ENCODE results near the gene ADM2. TPM values are rescaled to one million over a fixed set of nuclear protein-coding genes. Genes with fewer than 3 reads are reported as not detected.

ADM2 gene
- total and polyA plus RNA-seq, 2 experiments from 2014 or later: 0.10 to 0.39 TPM

DNA sequence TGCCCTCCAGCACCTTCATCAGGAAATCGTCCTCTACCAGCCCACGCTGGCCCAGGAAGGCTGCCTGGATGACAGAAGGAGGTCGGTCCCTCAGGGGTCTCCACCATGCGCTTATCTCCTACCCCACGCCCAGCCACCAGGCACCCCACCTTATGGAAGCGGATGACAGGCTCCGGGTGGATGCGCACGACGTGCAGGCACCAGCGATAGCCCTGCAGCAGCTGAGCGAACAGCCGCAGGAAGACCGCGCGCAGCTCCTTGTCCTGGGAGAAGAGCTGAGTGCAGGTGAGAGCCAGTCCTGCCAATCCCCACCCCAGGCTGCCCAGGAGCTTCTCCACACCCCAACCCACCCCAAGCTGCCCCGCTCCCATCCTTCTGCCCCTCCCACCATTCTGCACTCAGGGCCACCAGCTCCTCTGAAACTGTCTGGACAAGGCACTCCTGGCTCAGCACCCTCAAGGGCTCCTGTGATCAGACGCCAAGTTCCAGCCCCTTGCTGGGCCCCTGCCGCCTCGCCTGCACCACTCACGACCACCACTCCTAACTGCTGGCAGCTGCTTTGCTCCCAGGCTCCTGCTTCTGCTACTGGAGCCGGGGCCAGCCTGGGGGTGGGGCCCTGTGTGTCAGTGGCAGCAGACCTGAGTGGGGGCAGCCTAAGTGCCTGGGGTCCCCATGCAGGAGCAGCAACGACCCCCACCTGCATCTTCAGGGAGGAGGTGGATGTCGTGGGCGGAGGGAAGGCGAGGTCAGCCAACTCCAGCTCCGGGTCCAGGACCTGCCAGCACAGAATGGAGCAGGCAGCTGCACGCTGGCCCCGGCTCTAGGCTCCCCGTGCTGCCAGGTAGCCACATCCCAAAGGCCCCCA lies 16.0 kb upstream of the ADM2 start:
- H3K27me3 ChIP-seq: no peaks in the 10 kb centered on the region
- H3K4me3 ChIP-seq: no peak overlapping the region
- H3K36me3 ChIP-seq: peaks cover 60% of the 10 kb centered on the region
- H3K27ac ChIP-seq: no peak overlapping the region
- no peak for DNase-seq (ENCODE audit: low read depth in 1 of 2, low spot score in 1 of 2)
- TF ChIP-seq, protein P1, sequence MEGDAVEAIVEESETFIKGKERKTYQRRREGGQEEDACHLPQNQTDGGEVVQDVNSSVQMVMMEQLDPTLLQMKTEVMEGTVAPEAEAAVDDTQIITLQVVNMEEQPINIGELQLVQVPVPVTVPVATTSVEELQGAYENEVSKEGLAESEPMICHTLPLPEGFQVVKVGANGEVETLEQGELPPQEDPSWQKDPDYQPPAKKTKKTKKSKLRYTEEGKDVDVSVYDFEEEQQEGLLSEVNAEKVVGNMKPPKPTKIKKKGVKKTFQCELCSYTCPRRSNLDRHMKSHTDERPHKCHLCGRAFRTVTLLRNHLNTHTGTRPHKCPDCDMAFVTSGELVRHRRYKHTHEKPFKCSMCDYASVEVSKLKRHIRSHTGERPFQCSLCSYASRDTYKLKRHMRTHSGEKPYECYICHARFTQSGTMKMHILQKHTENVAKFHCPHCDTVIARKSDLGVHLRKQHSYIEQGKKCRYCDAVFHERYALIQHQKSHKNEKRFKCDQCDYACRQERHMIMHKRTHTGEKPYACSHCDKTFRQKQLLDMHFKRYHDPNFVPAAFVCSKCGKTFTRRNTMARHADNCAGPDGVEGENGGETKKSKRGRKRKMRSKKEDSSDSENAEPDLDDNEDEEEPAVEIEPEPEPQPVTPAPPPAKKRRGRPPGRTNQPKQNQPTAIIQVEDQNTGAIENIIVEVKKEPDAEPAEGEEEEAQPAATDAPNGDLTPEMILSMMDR (IDR thresholded peaks at IDR 0.05; ENCODE audit: low read depth, low read length): no peak
- H3K9me3 ChIP-seq (ENCODE audit: low read depth): no peaks in the 10 kb centered on the region
- H3K4me1 ChIP-seq (ENCODE audit: low read depth): no peaks in the 10 kb centered on the region

DNA sequence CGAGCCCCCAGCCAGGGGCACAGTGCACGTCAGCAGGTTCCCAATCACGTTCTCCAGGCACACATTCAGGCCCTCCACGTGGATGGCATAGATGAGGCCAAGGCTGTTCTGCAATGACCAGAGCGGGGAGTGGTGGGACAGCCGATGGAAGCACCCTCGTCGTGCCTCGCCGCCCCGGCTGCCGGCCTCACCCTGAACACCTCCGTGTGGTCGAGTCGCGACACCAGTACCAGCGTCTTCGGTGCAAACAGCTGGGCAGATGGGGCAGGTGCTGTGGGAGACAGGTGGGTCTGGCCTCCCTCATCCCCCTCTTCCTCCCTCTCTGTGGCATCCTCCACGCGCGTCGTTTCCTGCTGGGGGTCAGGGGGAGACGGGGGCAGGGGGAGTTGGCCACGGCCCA lies 14.0 kb upstream of the ADM2 start:
- Histone ChIP-seq H3K9me3 (ENCODE audit: low read depth) (no peaks in the 10 kb centered on the region), H3K4me3 (no peak overlapping the region), H3K36me3 (peaks cover 43% of the 10 kb centered on the region), H3K27me3 (no peaks in the 10 kb centered on the region), H3K27ac (no peak overlapping the region), H3K4me1 (ENCODE audit: low read depth) (no peaks in the 10 kb centered on the region)
- no peak for DNase-seq (ENCODE audit: low read depth in 1 of 2, low spot score in 1 of 2)
- TF ChIP-seq, protein P1 (IDR thresholded peaks at IDR 0.05; ENCODE audit: low read depth, low read length): no peak

DNA sequence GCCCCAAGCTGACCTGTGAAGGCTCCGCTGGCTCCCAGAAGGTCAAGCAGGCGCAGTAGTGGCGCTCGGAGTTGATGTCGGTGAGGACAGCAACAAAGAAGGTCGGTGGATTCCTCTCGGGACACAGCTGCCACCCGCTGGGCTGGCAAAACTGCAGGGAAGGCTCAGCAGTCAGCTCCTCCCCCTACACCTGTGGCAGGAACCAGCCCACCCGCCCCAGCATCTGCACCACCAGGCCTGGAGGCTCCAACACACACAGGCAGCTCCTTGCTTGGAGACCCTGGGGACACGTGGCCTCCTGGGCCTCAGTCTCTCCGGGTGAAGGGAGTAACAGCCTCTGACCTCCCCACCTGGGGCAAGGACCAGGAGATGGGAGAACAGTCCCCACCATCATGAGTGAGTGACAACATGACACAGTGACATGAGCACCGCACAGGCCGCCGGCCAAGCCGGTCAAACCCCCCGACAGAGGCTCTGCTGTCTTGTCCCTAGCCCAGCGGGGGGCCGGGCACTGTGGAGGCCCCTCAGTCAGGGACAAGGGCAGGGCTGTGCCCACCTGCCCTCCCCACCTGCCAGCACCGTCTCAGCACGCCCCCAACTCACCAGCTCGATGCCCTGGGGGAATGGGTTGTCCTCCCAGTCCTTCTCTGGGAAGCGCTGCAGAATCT lies 13.4 kb upstream of the ADM2 start:
- H3K36me3 ChIP-seq: peaks cover 38% of the 10 kb centered on the region
- TF ChIP-seq, protein P1 (IDR thresholded peaks at IDR 0.05; ENCODE audit: low read depth, low read length): no peak
- no peak for DNase-seq (ENCODE audit: low read depth in 1 of 2, low spot score in 1 of 2)
- no peaks in the 10 kb centered on the region for H3K27me3 ChIP-seq
- H3K27ac ChIP-seq: no peak overlapping the region
- H3K4me3 ChIP-seq: no peak overlapping the region
- no peaks in the 10 kb centered on the region for H3K4me1 ChIP-seq (ENCODE audit: low read depth)
- H3K9me3 ChIP-seq (ENCODE audit: low read depth): no peaks in the 10 kb centered on the region

DNA sequence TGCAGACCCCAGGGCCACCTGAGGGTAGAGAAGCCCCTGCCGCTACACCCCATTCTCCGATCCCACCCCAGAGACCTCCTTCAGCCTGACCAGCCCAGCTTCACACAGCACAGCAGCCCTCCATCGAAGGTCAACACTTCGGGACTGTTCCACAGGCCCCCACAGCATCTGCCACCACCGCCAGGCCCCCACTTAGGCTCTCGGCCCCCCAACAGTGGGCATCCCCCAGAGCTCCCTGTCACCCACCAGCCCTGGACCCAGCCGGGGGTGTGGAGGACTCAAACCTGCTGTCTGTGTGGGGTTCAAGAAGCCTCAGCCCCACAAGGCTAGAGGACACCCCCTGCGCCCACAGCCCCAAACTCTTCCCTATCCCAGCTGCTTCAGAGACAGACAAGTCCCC lies 12.7 kb upstream of the ADM2 start:
- TF ChIP-seq, protein P1 (IDR thresholded peaks at IDR 0.05; ENCODE audit: low read depth, low read length): no peak
- no peaks in the 10 kb centered on the region for H3K4me1 ChIP-seq (ENCODE audit: low read depth)
- H3K36me3 ChIP-seq: peaks cover 31% of the 10 kb centered on the region
- H3K9me3 ChIP-seq (ENCODE audit: low read depth): no peaks in the 10 kb centered on the region
- H3K27ac ChIP-seq: no peak overlapping the region
- H3K4me3 ChIP-seq: no peak overlapping the region
- H3K27me3 ChIP-seq: no peaks in the 10 kb centered on the region
- no peak for DNase-seq (ENCODE audit: low read depth in 1 of 2, low spot score in 1 of 2)

DNA sequence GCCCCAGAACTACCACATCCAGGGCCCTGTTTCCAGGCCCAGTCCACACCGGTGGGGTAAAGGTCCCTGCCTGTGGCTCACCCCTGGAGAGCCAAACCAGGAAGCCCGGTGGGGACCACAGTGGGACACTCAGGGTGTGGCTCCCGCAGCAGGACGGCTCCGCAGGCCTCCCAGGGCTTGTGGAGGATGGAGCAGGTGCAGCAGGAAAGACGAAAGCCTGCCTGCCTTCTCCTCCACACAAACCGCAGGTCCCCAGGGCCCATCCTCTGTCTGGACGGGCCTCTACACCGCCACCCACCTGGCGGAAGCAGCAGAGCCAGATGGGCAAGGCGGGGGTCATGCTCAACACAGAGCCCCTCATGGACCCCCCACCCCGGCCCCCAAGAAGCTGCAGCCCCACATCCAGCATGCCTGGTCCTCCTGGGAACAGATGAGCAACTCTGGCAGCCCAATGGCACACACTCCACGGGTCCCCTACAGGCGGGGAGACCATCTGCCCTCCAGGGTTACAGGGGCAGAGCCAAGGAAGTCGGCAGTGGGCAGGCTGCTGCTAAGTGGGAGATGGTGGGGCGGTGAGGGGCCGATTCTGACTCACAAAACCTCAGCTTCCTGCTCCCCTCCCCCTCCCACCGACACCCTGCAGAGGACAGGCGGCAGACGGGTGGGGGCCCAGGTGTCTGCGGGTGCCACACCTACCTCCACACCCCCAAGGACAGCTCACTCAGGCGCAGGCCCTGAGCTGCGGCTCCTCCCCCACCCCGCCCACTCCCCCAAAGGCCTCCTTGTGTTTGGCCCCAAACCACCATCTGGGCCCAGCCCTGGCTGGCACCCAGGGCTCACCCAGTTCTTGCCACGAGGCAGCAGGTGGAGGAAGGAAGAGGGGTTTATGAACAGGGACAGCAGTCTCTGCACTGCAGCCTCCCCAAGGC lies 11.7 kb upstream of the ADM2 start:
- TF ChIP-seq, protein P1 (IDR thresholded peaks at IDR 0.05; ENCODE audit: low read depth, low read length): no peak
- H3K36me3 ChIP-seq: peaks cover 25% of the 10 kb centered on the region
- no peaks in the 10 kb centered on the region for H3K9me3 ChIP-seq (ENCODE audit: low read depth)
- H3K27ac ChIP-seq: no peak overlapping the region
- peak in 1 of 2 donors; percentile 39 for DNase-seq (ENCODE audit: low read depth in 1 of 2, low spot score in 1 of 2)
- no peaks in the 10 kb centered on the region for H3K27me3 ChIP-seq
- no peak overlapping the region for H3K4me3 ChIP-seq
- H3K4me1 ChIP-seq (ENCODE audit: low read depth): no peaks in the 10 kb centered on the region

All from cardiac muscle cell (in vitro differentiated cells and primary cell).